Esophagus squamous epithelium (tissue), 4 donors: ENCODE results near the gene OTOG.

Experiments
- CTCF ChIP-seq, 6 experiments: fragments of 450-650 bp in 4 of 6; fragments of 200-600 bp in 2 of 6; sonication (generic) in 2 of 6; IDR thresholded peaks; one replicate each; pipeline ENCODE4 v1.5.1; 2016 to 2019; ENCODE audit warnings: antibody characterized with exemption in 6 of 6, mild to moderate bottlenecking in 4 of 6, moderate library complexity in 4 of 6
- POLR2A ChIP-seq, 4 donors: fragments of 450-650 bp; IDR thresholded peaks; one replicate each; pipeline ENCODE4 v1.6.1; 2017; ENCODE audit warnings: antibody characterized with exemption in 4 of 4, mild to moderate bottlenecking in 4 of 4, moderate library complexity in 3 of 4

- TF ChIP-seq POLR2A (IDR thresholded peaks at IDR 0.05) = no peak
- TF ChIP-seq CTCF (IDR thresholded peaks at IDR 0.05) = peak; percentile 27 to 74 (median 56)
Measured at GRCh38 chr11:17528181-17528691, 18.8 kb upstream of the OTOG start.
